ENCODE results near the gene SERF2.
A peak's percentile ranks its signal among the peaks of the same experiment; 100 is the strongest.
"Not testable (repeated sequence)": the region's sequence is repeated elsewhere in the genome, so short reads cannot be mapped to it uniquely, and the experiment has no call there.

The SERF2 gene

DNA sequence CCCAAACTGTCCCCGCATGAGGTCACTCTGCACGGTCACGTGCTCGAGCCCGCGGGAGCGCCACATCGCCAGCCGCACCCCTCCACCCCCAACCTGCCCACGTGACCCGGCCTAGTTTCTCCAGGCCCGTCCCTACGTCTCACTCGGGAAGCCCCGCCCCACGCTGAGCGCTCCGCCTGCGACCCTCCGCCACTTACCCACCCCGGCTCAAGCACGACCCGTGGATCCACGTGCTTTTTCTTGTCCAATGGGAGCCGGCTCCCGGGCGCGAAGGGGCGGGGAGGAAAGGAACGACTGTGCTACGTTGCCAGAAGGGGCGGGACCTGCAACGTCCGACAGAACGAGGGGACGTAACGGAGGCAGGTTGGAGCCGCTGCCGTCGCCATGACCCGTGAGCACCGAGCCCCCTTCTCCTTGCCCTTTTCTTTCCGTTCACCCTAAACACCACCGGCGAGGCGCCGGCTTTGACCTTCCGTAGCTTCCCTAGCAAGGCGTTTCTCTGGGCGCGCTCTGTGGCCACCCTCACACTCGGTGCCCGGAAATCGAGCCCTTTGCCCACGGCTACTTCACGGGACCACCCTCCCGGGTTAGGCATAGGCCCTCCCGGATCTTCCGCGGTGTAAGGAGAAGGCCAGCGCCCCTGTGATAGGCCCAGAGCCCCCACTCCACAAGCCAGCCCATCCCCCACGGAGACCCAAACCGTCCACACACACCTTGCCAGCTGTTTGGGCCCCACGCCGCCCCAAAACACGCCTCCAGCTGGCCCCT is at the start of gene SERF2:
SERF2 (plus strand) TSS at position 328 of the 768 bp plus-strand sequence; CDS start at position 385, 57 bp downstream.
- peak; percentile 100 for DNase-seq

DNA sequence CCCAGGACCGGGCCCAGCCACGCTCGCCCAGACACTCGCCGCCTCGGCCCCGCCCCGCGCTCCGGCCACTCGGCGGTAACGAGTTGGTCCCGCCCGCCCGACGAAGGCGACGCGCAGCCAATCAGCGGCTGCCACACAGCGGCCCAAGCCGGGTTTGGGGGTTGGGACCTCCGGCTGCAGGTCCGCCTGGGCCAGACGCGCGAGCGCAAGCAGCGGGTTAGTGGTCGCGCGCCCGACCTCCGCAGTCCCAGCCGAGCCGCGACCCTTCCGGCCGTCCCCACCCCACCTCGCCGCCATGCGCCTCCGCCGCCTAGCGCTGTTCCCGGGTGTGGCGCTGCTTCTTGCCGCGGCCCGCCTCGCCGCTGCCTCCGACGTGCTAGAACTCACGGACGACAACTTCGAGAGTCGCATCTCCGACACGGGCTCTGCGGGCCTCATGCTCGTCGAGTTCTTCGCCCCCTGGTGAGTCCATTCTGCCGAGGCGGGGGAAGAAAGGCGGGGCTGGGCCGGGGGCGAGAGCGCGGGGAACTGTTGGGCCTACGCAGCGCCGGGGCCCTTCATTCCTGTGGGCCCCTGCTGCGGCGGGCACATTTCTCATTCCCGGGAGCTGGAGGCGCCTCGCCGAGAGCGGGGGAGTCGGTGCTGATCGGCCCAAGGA is 45.7 kb upstream of the SERF2 start, which contains the start of gene PDIA3:
PDIA3 (plus strand) TSS at position 194 of the 658 bp plus-strand sequence; CDS start at position 296, 102 bp downstream.
- DNase-seq, result peak; percentile 93

DNA sequence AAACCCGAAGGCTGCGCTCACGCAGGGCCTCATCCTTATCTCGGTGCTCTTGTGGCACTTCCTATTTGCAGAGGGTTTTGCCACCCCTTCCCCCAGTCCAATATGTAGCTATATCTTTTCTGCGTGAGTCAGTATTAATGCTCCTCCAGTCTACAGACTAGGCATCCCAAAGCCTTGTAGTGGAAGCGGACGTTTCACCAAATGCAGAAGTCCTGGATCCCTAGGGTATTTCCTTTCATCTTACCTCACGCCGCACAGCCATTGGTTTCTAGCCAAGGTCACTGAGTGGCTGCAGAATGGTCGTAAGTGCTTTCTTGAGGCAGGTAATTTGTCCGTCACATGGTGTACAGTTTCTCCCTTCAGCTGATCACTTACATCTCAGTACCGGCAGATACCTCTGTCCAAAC is 45.2 kb upstream of the SERF2 start:
- DNase-seq, result not testable (repeated sequence)

GRCh38 chr15:43748376-43748775 is 43.7 kb upstream of the SERF2 start:
- DNase-seq, result peak; percentile 10

- peak; percentile 61 for DNase-seq
Observed at GRCh38 chr15:43749690-43750345, 42.3 kb upstream of the SERF2 start.

DNA sequence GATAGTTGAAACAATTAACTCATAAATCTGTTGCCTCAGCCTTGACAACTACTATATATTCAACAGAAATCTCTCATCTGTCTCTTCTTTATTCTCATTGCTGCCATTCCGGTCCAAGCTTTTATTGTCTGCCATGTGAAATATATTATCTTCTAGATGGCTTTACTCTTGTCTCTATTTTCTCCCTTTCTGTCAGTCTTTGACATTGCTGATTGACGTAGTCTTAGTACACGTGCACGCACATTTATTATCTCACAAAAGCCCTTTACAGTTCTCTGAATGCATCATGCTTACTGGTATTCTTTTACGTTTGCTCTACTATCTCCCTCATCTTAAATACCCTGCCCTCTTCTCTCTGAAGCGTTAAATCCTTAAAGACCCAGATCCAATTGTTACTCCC is 40.2 kb upstream of the SERF2 start:
- no peak for DNase-seq

DNA sequence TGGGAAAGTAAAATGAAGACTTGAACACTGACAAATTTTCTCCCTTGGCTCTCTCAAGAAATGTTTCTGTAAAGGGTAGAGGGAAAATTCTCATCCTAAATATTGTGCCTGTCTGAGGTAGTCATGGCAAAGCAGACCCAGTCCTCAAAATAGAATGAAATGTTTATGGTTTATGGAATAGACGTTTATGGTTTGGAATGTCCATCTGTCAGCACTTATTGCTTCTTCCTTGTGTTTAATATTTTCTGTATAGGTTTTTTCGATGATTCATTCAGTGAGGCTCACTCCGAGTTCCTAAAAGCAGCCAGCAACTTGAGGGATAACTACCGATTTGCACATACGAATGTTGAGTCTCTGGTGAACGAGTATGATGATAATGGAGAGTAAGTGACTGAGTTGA is 29.3 kb upstream of the SERF2 start:
- DNase-seq, result no peak

GRCh38 chr15:43763819-43764446 is 28.2 kb upstream of the SERF2 start:
- no peak for DNase-seq

DNA sequence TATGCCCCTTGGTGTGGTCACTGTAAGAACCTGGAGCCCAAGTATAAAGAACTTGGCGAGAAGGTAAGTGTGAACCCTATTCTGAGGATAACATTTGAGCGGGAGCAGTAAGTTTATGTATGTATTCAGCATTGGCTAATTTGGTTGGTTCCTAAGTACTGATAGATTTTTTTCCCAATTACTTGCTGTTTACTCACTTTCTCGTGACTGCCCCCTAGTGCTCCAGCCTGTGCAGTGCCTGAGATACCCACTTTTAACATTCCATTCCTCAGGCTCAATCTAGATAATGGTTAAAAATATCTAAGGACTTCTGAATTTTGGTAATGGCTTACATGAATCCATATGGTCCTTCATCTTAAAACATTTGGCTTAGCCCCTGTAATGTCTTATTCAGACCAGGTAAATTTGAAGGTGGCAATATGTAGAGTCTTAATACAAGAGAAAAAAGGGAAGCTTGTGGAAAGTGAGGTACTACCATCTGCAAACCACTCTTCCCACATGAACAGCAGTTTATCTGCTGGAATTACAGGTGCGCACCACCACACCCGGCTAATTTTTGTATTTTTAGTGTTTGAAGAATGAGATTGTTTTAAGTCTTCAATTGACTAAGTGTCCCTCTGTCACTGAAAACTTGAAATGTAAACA is 22.4 kb upstream of the SERF2 start:
- peak; percentile 76 for DNase-seq

GRCh38 chr15:43771816-43772215 is 20.3 kb upstream of the SERF2 start:
- DNase-seq, result no peak

DNA sequence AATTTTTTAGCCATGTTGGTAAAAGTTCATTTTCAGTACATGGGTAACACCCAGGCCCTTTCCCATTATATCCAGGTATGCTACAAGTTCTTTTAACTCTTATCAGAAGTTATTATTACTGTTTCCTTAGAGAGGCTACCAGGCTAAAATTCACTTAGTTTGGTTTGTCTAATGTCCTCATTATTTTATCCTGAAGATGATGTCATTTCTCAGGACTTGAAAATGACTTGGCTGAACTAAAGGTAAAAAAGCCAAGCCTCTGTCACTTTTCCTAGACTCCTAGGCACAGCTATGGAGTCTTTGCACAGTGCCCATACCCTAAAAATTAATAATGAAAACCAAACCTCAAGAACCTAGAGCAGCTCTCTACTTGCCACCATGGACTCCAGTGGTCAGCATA is 19.5 kb upstream of the SERF2 start:
- no peak for DNase-seq

DNA sequence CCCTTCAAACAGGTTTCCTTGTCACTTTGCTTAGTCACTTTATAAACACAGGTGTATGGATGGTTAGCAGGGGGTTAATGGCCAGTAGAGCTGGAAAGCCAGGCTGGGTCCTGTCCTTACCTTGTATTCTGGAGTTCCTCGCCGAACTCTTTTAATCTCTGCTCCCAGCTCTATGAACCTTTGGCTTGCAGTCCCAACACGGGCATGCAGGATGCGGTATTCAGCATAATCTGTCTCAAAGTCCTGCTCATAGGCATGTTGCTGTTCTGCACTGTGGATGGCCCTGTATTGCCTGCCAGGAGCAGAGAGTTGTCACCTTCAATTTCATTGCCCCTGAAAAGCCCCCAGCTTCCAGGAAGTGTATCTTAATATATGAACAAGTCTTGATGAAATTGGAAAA is 18.1 kb upstream of the SERF2 start:
- no peak for DNase-seq

GRCh38 chr15:43775411-43775965 is 16.6 kb upstream of the SERF2 start:
- DNase-seq, result no peak

DNA sequence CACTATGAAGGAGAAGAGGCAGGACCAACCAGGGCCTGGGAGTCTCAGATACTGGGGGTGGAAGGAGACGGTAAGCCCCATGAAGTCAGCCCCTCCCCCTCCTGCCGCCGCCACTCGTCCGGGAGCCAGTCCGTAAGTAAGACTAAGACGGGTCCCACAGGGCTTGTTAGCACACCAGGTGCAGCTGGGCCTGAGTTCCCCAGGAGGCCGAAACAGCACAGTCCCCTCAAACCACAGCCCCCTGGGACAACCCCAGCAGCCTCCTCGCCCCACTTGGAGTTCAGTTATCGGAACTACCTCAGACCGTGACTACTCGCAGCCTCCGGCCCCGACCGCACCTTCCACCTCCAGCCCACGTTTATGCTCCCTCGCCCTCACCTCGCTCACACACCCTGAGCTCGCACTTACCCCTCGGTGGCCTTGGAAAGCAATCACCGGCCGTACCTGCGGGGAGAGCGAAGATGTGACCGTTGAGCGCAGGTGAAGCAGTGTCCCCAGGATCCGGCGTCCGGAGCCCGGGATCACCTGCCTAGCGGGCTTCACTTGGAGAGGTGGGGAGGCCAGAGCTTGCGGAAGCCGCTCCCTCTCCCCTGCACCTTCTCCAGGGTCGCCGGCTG is 15.9 kb upstream of the SERF2 start:
- DNase-seq, result peak; percentile 44

GRCh38 chr15:43776718-43777266 is 15.3 kb upstream of the SERF2 start, which contains the start of gene ELL3:
TSS of gene ELL3 (minus strand) at chr15:43776966. CDS start at chr15:43776901, 65 bp downstream.
- DNase-seq, result peak; percentile 87

GRCh38 chr15:43777267-43777914 is 14.7 kb upstream of the SERF2 start:
- DNase-seq, result peak; percentile 93

GRCh38 chr15:43779016-43779415 is 13.1 kb upstream of the SERF2 start:
- no peak for DNase-seq

DNA sequence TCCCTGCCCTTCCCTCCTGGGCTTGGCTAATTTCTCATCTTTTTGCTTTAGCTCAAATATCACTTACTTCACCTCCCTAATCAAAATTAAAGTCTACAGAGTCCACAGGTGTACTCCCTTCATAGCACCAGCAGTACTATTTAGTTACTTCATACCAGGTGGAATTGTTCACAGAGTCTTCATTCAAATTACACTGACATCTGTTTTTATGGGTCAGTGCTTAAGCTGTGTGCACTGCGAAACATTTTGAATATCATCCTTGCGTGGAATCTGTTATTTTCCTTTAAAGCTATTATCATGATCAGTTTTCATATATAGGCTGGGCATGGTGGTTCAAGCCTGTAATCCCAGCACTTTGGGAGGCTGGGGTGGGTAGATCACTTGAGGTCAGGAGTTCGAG is 2.7 kb upstream of the SERF2 start:
- no peak for DNase-seq

DNA sequence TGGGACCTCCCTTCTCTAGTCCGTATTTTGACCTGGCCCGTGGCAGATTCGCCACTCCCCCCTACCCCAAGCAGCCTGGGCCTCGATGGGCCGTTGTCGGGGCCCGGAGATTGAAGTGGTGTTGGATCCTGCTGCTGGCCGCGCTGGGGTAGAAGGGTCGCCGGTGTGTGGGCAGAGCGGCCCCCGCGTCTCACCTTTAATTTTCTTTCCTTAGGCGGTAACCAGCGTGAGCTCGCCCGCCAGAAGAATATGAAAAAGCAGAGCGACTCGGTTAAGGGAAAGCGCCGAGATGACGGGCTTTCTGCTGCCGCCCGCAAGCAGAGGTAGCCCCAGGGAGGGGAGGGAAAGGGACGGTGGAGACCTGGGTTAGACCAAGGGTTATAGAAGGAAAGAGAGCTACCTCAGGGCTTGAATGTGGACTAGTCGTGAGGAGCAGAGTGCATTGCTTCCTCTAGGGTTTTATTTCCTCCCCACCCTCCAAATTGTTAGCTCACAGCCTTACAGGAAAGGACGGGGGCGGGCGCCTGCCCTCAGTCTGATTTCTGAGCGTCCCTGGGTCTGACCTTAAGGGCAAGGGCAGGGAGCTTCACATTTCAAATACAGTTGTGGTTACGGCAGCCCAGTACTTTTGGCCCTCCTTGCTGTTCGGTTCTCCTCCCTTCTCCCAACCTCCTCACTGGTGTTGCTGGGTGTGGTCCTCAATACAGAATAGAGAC is 799 bp downstream of the SERF2 start:
- peak; percentile 42 for DNase-seq

- no peak for DNase-seq
Observed at GRCh38 chr15:43793647-43794046, 1.5 kb downstream of the SERF2 start.

Data from stimulated activated CD4-positive, alpha-beta T cell treated with anti-CD3 and anti-CD28 coated beads, Interleukin-15, amount 100 ng/mL, for 24 hours (primary cell).